Cardiac muscle cell (in vitro differentiated cells and primary cell): ENCODE results near the gene TCFL5. TPM values are rescaled to one million over a fixed set of nuclear protein-coding genes. Genes with fewer than 3 reads are reported as not detected.

Experiments used
- DNase-seq, 2 donors: peaks; one replicate each; pipeline versions ENCODE4 v3.0.0 to v3.0.0-alpha.2; 2010 to 2017; ENCODE audit warnings: low read depth in 1 of 2, low spot score in 1 of 2
- H3K27ac ChIP-seq: fragments of 200-600 bp; sonication (generic); 2 replicates; pipeline ENCODE4 v1.5.1; 2016
- H3K27me3 ChIP-seq: fragments of 200-600 bp; sonication (generic); 2 replicates; pipeline ENCODE4 v1.6.0; 2016; ENCODE audit warnings: control low read depth
- H3K36me3 ChIP-seq: fragments of 200-600 bp; sonication (generic); 2 replicates; pipeline ENCODE4 v1.5.1; 2016; ENCODE audit warnings: control low read depth
- H3K4me1 ChIP-seq: fragments of 200-600 bp; sonication (generic); 2 replicates; pipeline ENCODE4 v1.8.1; 2017; ENCODE audit warnings: low read depth, mild to moderate bottlenecking, mixed run types
- H3K4me3 ChIP-seq: fragments of 200-600 bp; sonication (generic); 2 replicates; pipeline ENCODE4 v1.5.1; 2016; ENCODE audit warnings: mild to moderate bottlenecking
- H3K9me3 ChIP-seq: fragments of 200-600 bp; sonication (generic); 2 replicates; pipeline ENCODE4 v1.5.1; 2017; ENCODE audit warnings: low read depth, mild to moderate bottlenecking, control low read depth
- CTCF ChIP-seq: IDR thresholded peaks from 2 replicates; pipeline ENCODE4 v1.5.1; 2012; ENCODE audit warnings: low read depth, mild to moderate bottlenecking, low read length
- polyA plus RNA-seq: library from polyadenylated mRNA; unstranded; fragments of >200 nt; fragmentation: Nextera tagmentation; extraction: Ambion mirVana; gene quantifications from 2 replicates; pipeline ENCODE4 v1.2.1, GENCODE V29; 2016
- total RNA-seq: library from RNA; depleted of rRNA; stranded (reverse); fragments of >200 nt; gene quantifications from 2 replicates; pipeline ENCODE4 v1.2.3, GENCODE V29; 2016

Gene TCFL5
- total and polyA plus RNA-seq, 2 experiments from 2014 or later, result 6.6 to 8.1 TPM

GRCh38 chr20:62796699-62797491 lies 64.7 kb downstream of the TCFL5 start:
- no peak for TF ChIP-seq CTCF
- no peak for DNase-seq
- peaks cover 3% of the 10 kb centered on the region for H3K4me1 ChIP-seq
- H3K27ac ChIP-seq, result no peak overlapping the region
- no peaks in the 10 kb centered on the region for H3K9me3 ChIP-seq
- no peaks in the 10 kb centered on the region for H3K27me3 ChIP-seq
- peak overlapping the region; percentile 91 for H3K4me3 ChIP-seq
- H3K36me3 ChIP-seq, result peaks cover 23% of the 10 kb centered on the region

- Histone ChIP-seq H3K9me3 (no peaks in the 10 kb centered on the region), H3K27me3 (no peaks in the 10 kb centered on the region), H3K27ac (peak overlapping the region; percentile 2), H3K4me1 (peaks cover 5% of the 10 kb centered on the region), H3K4me3 (peak overlapping the region; percentile 91), H3K36me3 (peaks cover 18% of the 10 kb centered on the region)
- no peak for TF ChIP-seq CTCF
- peak; percentile 56 to 76 for DNase-seq
Measured at GRCh38 chr20:62795023-62795761, 66.4 kb downstream of the TCFL5 start.

- Histone ChIP-seq H3K4me1 (peaks cover 5% of the 10 kb centered on the region), H3K27ac (no peak overlapping the region), H3K4me3 (peak overlapping the region; percentile 91), H3K9me3 (no peaks in the 10 kb centered on the region), H3K36me3 (peaks cover 10% of the 10 kb centered on the region), H3K27me3 (no peaks in the 10 kb centered on the region)
- no peak for TF ChIP-seq CTCF
- peak; percentile 97 to 99 for DNase-seq
Measured at GRCh38 chr20:62794007-62794724, 67.5 kb downstream of the TCFL5 start.

GRCh38 chr20:62793757-62794006 lies 67.9 kb downstream of the TCFL5 start:
- no peaks in the 10 kb centered on the region for H3K9me3 ChIP-seq
- no peak overlapping the region for H3K27ac ChIP-seq
- peaks cover 5% of the 10 kb centered on the region for H3K4me1 ChIP-seq
- peaks cover 7% of the 10 kb centered on the region for H3K36me3 ChIP-seq
- H3K27me3 ChIP-seq, result no peaks in the 10 kb centered on the region
- DNase-seq, result no peak
- H3K4me3 ChIP-seq, result no peak overlapping the region
- no peak for TF ChIP-seq CTCF

- Histone ChIP-seq H3K4me3 (no peak overlapping the region), H3K27me3 (no peaks in the 10 kb centered on the region), H3K27ac (no peak overlapping the region), H3K9me3 (no peaks in the 10 kb centered on the region), H3K4me1 (peaks cover 8% of the 10 kb centered on the region), H3K36me3 (peaks cover 1% of the 10 kb centered on the region)
- DNase-seq, result no peak
- TF ChIP-seq CTCF, result no peak
Measured at GRCh38 chr20:62792940-62793756, 68.5 kb downstream of the TCFL5 start.
